Measurements from ENCODE around the gene CCDC50.

DNA sequence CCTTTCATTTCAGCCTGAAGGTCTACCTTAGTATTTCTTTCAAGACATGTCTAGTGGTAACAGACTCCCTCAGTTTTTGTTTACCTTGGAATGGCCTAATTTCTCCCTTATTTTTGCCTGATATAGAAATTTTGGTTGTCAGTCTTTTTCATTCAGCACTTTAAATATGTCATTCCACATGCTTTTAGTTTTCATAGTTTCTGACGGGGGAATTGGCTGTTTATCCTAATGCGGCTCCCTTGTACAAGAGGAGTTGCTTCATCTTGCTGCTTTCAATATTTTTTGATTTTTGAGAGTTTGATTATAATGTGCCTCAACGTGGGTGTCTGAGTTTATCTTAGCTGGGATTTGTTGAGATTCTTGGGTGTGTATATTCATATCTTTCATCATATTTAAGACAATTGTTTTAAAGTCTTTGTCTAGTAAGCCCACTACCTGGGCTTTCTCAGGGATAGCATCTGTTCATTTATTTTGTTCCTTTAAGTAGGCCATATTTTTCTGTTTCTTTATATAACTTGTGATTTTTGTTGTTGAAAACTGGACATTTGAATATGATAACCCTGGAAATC lies 80.7 kb downstream of the CCDC50 start:
- TF ChIP-seq, protein P1, sequence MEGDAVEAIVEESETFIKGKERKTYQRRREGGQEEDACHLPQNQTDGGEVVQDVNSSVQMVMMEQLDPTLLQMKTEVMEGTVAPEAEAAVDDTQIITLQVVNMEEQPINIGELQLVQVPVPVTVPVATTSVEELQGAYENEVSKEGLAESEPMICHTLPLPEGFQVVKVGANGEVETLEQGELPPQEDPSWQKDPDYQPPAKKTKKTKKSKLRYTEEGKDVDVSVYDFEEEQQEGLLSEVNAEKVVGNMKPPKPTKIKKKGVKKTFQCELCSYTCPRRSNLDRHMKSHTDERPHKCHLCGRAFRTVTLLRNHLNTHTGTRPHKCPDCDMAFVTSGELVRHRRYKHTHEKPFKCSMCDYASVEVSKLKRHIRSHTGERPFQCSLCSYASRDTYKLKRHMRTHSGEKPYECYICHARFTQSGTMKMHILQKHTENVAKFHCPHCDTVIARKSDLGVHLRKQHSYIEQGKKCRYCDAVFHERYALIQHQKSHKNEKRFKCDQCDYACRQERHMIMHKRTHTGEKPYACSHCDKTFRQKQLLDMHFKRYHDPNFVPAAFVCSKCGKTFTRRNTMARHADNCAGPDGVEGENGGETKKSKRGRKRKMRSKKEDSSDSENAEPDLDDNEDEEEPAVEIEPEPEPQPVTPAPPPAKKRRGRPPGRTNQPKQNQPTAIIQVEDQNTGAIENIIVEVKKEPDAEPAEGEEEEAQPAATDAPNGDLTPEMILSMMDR (IDR thresholded peaks at IDR 0.05; ENCODE audit: insufficient read depth, low read length, poor library complexity, severe bottlenecking): no peak
- TF ChIP-seq EZH2phosphoT487 (conservative IDR thresholded peaks at IDR 0.05; ENCODE audit: low read length): no peak

Measured in SU-DHL-6 (cell line).